ENCODE data around the gene PIM3.

The PIM3 gene

GRCh38 chr22:50008151-50009040 lies 47.8 kb downstream of the PIM3 start:
- no peak for DNase-seq

DNA sequence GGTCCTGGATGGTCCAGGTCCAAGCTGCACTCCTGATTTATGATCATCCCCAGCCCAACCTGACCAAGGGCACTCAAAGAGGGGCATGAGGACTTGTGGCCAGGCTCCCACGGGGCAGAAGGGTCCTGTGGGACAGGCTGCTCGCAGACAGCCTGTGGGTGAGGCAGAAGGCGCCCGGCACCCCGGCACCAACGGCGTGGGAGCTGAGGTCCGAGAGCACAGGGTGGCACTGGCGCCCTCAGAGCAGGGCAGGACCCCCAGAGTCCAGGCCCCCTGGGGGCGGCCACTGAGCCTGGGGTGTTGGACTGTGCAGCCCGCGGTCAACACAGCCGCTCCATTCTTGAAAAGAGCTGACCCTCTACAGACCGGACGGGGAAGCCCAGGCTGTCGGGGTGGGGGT lies 48.7 kb downstream of the PIM3 start:
- DNase-seq = no peak

DNA sequence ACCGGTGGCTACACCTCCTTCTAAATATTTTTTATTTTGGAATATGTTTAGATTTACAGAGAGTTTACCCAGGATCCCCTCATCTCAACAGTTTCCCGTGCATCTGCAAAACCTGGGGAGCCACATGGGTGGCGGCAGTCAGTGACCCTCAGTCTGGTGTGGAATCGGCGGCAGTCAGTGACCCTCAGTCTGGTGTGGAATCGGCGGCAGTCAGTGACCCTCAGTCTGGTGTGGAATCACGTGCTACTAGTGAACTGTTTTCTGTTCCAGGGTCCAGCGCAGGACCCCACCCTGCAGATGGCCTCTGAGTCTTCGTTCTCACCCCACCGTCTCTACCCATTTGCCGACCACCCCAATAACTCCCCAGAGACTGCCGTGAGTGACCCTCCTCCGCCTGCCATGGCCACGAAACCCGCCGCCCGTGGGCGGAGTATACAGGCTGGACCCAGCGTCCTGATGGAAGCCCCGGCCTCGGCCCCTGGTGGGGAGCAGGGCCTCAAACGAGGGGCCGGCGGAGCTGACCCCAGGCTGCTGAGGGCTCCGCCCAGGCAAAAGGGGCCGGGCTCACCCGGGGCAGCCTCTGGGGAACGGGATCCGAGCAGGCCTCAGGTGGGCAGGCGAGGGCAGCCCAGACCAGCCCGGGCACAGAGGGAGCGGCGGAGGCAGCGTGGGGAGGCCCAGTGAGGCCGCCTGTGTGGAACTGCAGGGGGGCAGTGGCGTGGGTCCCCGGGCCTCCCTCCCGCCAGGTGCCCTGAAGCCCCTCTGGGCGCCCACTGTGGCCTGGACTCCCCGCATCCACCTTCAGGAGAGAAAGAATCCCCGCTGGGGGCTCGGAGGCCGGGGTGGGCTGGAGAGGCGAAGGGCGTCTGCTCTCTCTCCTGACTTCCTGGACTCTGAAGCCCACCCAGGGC lies 49.4 kb downstream of the PIM3 start:
- no peak for DNase-seq

GRCh38 chr22:50010676-50011446 lies 50.3 kb downstream of the PIM3 start:
- no peak for DNase-seq

DNA sequence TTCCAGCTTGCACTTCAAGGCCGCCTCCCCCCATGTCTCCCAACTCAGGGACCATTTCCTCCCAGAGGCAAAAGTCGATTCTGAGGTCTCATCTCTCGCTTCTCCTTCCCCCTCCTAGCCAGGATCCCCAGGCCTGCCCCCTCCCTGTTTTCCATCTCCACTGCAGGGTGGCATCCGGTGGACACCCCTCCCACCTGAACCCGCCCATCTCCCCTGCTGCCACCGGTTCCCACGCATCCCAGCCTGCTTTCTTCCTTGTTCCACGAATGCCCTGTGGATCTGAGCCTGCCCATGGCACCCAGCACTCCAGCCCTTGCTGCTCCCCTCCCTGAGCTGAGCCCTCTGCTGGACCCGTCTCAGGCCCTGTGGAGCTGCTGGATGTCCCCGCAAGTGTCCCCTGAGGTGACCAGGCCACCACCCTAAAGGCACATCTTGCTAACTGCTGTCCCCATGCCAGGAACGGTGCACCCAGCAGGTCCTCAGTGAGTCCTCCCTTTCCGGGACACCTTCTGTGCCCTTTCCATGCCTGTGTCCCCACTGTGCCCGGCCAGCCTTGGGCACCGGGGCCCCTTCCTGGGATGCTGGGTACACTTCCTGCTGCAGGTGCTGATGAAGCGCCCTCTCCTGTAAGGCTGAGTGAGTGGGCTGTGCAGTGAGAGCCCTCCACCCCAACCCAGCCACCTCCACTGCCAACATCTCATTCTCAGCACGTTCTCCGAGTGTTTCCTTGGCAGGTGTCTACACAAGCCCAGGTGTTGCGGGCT lies 51.1 kb downstream of the PIM3 start:
- no peak for DNase-seq

DNA sequence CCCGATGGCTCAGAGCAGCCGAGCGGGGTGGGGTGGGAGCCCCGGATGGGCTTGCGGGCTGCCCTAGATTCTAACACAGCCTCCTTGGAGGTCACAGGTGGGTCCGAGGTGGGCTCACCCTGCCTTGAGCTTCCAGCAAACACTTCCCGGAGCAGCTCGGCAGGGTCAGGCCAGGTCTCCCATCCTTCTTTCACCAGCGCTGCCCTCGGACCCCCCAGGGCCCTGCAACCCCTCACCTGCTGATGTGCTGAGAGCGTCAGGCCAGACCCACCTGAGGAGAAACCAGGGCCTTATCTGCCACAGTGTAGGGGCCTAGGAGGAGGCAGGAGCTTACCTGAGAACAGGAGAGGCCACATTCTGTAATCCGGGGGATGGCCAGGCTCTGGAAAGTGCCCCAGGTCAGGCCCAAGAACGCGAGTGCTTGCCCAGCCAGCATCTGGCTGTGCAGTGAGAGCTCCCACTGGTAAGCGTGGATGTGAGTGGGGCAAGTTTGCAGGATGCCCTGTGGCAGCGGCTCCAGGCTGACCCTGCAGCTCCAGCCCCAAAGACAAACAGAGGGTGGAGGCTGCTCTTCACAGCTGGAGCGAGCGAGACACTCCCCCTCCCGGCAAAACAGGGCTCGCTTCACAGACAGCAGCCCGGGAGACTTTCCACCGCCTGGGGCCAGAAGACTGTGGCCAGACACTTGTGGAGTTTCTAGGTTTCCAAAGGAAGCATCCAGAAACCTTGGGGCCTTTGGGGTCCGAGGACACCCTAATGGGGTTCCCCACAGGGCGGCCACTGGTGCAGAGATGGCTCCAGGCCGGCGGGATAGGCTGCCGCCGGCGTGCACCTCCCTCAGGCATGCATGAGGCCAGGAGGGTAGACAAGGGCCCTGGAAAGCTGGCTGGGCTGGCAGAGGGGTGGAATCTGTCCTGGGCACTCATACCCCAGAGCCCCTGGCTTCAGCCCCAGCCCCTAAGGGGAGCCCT lies 51.9 kb downstream of the PIM3 start, which contains the start of gene IL17REL:
Gene IL17REL, minus strand, starts transcription at position 555 of the 971 bp plus-strand sequence. Its CDS starts 119 bp downstream, at position 436.
- no peak for DNase-seq

Data from NCI-H1694 treated with DMSO at 0.1 percent for 48 hours (cell line).